GM12892 (cell line): ENCODE measurements around the gene MICAL1.

ENCODE experiments used
- POLR2A ChIP-seq: IDR thresholded peaks from 2 replicates; pipeline ENCODE4 v1.6.1; 2011; ENCODE audit warnings: low read depth, low read length, control low read depth
- POLR2AphosphoS5 ChIP-seq: IDR thresholded peaks from 2 replicates; pipeline ENCODE4 v1.6.1; 2011; ENCODE audit warnings: low read depth, low read length, control low read depth
- TAF1 ChIP-seq: IDR thresholded peaks from 2 replicates; pipeline ENCODE4 v1.6.1; 2011; ENCODE audit warnings: low read depth, mild to moderate bottlenecking, control low read depth, low read length, borderline replicate concordance

GRCh38 chr6:109485266-109485935, 29.8 kb upstream of the MICAL1 start:
- TF ChIP-seq POLR2AphosphoS5 = no peak
- no peak for TF ChIP-seq POLR2A
- no peak for TF ChIP-seq TAF1
